GM12801 (cell line): ENCODE data around the gene ZNF333.
"Not testable (repeated sequence)": the region's sequence is repeated elsewhere in the genome, so short reads cannot be mapped to it uniquely, and the experiment has no call there.

Experiments used
- CTCF ChIP-seq: IDR thresholded peaks from one replicate; pipeline ENCODE4 v1.5.1; 2011; ENCODE audit warnings: control low read depth; ENCODE audit not compliant: insufficient read length; ENCODE audit errors: extremely low read depth

The ZNF333 gene

GRCh38 chr19:14778110-14778845, 88.4 kb downstream of the ZNF333 start, which contains the start of gene ADGRE2:
Gene ADGRE2, minus strand, starts transcription at chr19:14778560. Its CDS starts 1,804 bp downstream, at chr19:14776756.
- not testable (repeated sequence) for TF ChIP-seq CTCF

- TF ChIP-seq CTCF, result no peak
Measured at GRCh38 chr19:14779151-14779550, 89.3 kb downstream of the ZNF333 start.

GRCh38 chr19:14782626-14783409, 93.0 kb downstream of the ZNF333 start:
- no peak for TF ChIP-seq CTCF
